Type B pancreatic cell (in vitro differentiated cells): Measurements from ENCODE around the gene TIGIT. TPM values are rescaled to one million over a fixed set of nuclear protein-coding genes. Genes with fewer than 3 reads are reported as not detected.

Source experiments
- DNase-seq: peaks from one replicate; pipeline ENCODE4 v3.0.0; 2021; ENCODE audit warnings: mixed read lengths; ENCODE audit not compliant: unreplicated experiment; ENCODE audit errors: extremely low spot score
- H3K27ac Mint-ChIP-seq: 2 replicates; pipeline ENCODE4 v1.8.0; 2021; ENCODE audit warnings: mild to moderate bottlenecking, mixed read lengths
- H3K27me3 Mint-ChIP-seq: 2 replicates; pipeline ENCODE4 v1.8.0; 2021; ENCODE audit warnings: mixed read lengths
- H3K36me3 Mint-ChIP-seq: 2 replicates; pipeline ENCODE4 v1.8.0; 2021; ENCODE audit warnings: mixed read lengths
- H3K4me1 Mint-ChIP-seq: one replicate; pipeline ENCODE4 v1.8.0; 2021; ENCODE audit warnings: mixed read lengths; ENCODE audit not compliant: unreplicated experiment
- H3K4me3 Mint-ChIP-seq: 2 replicates; pipeline ENCODE4 v1.8.0; 2021; ENCODE audit warnings: mild to moderate bottlenecking, mixed read lengths
- H3K9me3 Mint-ChIP-seq: 2 replicates; pipeline ENCODE4 v1.8.0; 2021; ENCODE audit warnings: mixed read lengths
- total RNA-seq: library from RNA; stranded (reverse); gene quantifications from 2 replicates; pipeline ENCODE4 v1.2.1, GENCODE V29; 2021; ENCODE audit warnings: low replicate concordance
- TF ChIP-seq, protein P1 (sequence below): fragments of 200-600 bp; sonication (generic); conservative IDR thresholded peaks from 2 replicates; pipeline ENCODE4 v1.5.0; 2021; ENCODE audit warnings: antibody characterized with exemption, mild to moderate bottlenecking

The TIGIT gene
- total RNA-seq, 1 donor from 2014 or later: not detected

DNA sequence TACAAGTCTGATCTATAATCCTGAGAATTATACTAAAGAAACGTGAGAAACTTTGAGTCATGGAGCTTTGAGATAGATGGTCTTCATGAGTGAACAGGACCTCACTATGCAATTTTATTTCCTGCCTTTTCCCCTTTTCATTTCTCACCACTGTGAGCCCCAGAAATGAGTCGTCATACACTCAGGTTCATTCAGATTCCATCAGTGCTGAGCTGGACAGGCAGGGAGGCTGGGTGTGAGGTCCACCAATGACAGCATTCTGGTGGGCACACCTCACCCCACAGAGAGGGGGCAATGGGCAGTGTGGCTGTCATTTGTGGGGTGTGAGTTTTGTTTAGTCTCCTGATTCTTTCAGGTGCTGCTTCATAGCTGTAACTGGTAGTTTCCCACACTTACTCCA lies 16.9 kb downstream of the TIGIT start:
- no peak overlapping the region for H3K27ac Mint-ChIP-seq
- H3K9me3 Mint-ChIP-seq: no peaks in the 10 kb centered on the region
- DNase-seq: no peak
- no peaks in the 10 kb centered on the region for H3K36me3 Mint-ChIP-seq
- peaks cover 3% of the 10 kb centered on the region for H3K27me3 Mint-ChIP-seq
- no peaks in the 10 kb centered on the region for H3K4me1 Mint-ChIP-seq
- no peak overlapping the region for H3K4me3 Mint-ChIP-seq
- TF ChIP-seq, protein P1, sequence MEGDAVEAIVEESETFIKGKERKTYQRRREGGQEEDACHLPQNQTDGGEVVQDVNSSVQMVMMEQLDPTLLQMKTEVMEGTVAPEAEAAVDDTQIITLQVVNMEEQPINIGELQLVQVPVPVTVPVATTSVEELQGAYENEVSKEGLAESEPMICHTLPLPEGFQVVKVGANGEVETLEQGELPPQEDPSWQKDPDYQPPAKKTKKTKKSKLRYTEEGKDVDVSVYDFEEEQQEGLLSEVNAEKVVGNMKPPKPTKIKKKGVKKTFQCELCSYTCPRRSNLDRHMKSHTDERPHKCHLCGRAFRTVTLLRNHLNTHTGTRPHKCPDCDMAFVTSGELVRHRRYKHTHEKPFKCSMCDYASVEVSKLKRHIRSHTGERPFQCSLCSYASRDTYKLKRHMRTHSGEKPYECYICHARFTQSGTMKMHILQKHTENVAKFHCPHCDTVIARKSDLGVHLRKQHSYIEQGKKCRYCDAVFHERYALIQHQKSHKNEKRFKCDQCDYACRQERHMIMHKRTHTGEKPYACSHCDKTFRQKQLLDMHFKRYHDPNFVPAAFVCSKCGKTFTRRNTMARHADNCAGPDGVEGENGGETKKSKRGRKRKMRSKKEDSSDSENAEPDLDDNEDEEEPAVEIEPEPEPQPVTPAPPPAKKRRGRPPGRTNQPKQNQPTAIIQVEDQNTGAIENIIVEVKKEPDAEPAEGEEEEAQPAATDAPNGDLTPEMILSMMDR: no peak

DNA sequence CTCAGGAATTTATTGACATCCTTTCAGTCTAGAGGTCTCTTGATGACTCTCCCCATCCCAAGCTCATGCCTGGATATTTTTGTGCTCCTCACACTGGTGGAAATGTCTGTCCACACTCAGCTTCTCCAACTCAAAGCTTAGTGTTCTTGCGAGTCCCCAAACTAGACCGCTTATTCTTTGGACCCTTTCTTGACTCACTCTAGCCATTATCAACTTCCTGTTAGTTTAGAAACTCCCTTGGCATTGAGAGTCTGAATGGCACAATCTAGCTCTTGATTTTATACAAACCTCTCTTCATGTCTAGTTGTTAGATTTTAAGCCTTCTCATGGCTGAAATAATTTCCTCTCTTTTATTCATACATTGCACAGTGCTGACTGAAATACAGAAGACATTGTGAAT lies 19.6 kb downstream of the TIGIT start:
- TF ChIP-seq, protein P1: no peak
- DNase-seq: no peak
- Mint-ChIP-seq H3K4me3 (no peak overlapping the region), H3K36me3 (no peaks in the 10 kb centered on the region), H3K4me1 (no peaks in the 10 kb centered on the region), H3K9me3 (no peaks in the 10 kb centered on the region), H3K27ac (no peak overlapping the region), H3K27me3 (no peaks in the 10 kb centered on the region)

DNA sequence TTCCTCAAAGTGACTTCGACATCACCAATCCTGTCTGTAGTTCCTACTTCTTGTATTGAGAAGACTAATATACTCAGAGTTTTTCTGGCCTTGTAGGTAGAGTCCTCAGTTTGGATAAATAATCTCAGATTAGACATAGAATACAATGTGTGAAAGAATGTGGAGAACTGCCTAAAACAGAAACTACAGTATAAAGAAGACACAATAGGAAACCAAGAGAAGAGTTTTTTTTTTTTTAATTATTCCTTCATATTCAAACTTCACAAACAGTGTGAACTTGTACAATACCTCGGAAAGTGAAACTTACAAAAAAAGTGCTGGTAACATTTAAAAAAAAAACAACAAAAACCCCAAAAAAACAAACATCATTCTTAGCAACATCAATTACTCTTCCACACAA lies 20.5 kb downstream of the TIGIT start:
- DNase-seq: no peak
- Mint-ChIP-seq H3K9me3 (no peaks in the 10 kb centered on the region), H3K36me3 (no peaks in the 10 kb centered on the region), H3K4me3 (no peak overlapping the region), H3K27ac (no peak overlapping the region), H3K27me3 (no peaks in the 10 kb centered on the region), H3K4me1 (no peaks in the 10 kb centered on the region)
- TF ChIP-seq, protein P1: no peak

GRCh38 chr3:114318295-114318694 lies 24.5 kb downstream of the TIGIT start:
- H3K36me3 Mint-ChIP-seq: no peaks in the 10 kb centered on the region
- H3K27ac Mint-ChIP-seq: no peak overlapping the region
- no peak overlapping the region for H3K4me3 Mint-ChIP-seq
- H3K9me3 Mint-ChIP-seq: no peaks in the 10 kb centered on the region
- TF ChIP-seq, protein P1: no peak
- no peaks in the 10 kb centered on the region for H3K4me1 Mint-ChIP-seq
- DNase-seq: no peak
- H3K27me3 Mint-ChIP-seq: no peaks in the 10 kb centered on the region

GRCh38 chr3:114319453-114319852 lies 25.6 kb downstream of the TIGIT start:
- no peaks in the 10 kb centered on the region for H3K9me3 Mint-ChIP-seq
- H3K27ac Mint-ChIP-seq: no peak overlapping the region
- TF ChIP-seq, protein P1: no peak
- H3K36me3 Mint-ChIP-seq: no peaks in the 10 kb centered on the region
- H3K4me3 Mint-ChIP-seq: no peak overlapping the region
- no peak for DNase-seq
- H3K27me3 Mint-ChIP-seq: no peaks in the 10 kb centered on the region
- peaks cover 9% of the 10 kb centered on the region for H3K4me1 Mint-ChIP-seq

GRCh38 chr3:114320246-114320645 lies 26.4 kb downstream of the TIGIT start:
- H3K4me1 Mint-ChIP-seq: peaks cover 16% of the 10 kb centered on the region
- no peaks in the 10 kb centered on the region for H3K36me3 Mint-ChIP-seq
- DNase-seq: no peak
- TF ChIP-seq, protein P1: no peak
- no peaks in the 10 kb centered on the region for H3K27me3 Mint-ChIP-seq
- H3K4me3 Mint-ChIP-seq: no peak overlapping the region
- no peak overlapping the region for H3K27ac Mint-ChIP-seq
- H3K9me3 Mint-ChIP-seq: no peaks in the 10 kb centered on the region
